IPS-18a (cell line): ENCODE results near the gene AWAT1.
"Not testable (repeated sequence)": the region's sequence is repeated elsewhere in the genome, so short reads cannot be mapped to it uniquely, and the experiment has no call there.

Source experiments
- H3K27ac ChIP-seq: one replicate; pipeline ENCODE4 v1.5.1; 2013; ENCODE audit warnings: low read length
- H3K27me3 ChIP-seq: one replicate; pipeline ENCODE4 v1.6.1; 2013; ENCODE audit warnings: mild to moderate bottlenecking, low read length; ENCODE audit not compliant: control insufficient read depth, insufficient read depth
- H3K36me3 ChIP-seq: one replicate; pipeline ENCODE4 v1.6.1; 2013; ENCODE audit warnings: low read depth, low read length; ENCODE audit not compliant: control insufficient read depth
- H3K4me1 ChIP-seq: one replicate; pipeline ENCODE4 v1.6.1; 2013; ENCODE audit warnings: low read depth, low read length; ENCODE audit not compliant: control insufficient read depth
- H3K4me3 ChIP-seq: one replicate; pipeline ENCODE4 v1.5.1; 2013; ENCODE audit warnings: low read length
- H3K9ac ChIP-seq: one replicate; pipeline ENCODE4 v1.6.1; 2013; ENCODE audit warnings: mild to moderate bottlenecking, low read length, moderate library complexity
- H3K9me3 ChIP-seq: one replicate; pipeline ENCODE4 v1.6.1; 2013; ENCODE audit warnings: low read depth, low read length; ENCODE audit not compliant: control insufficient read depth

The AWAT1 gene

GRCh38 chrX:70243601-70244000 lies 9.1 kb downstream of the AWAT1 start:
- H3K4me1 ChIP-seq, H3K27me3 ChIP-seq, H3K27ac ChIP-seq, H3K4me3 ChIP-seq, H3K36me3 ChIP-seq, H3K9ac ChIP-seq, H3K9me3 ChIP-seq: not testable (repeated sequence)

- no peak overlapping the region for H3K27ac ChIP-seq
- no peak overlapping the region for H3K4me3 ChIP-seq
- H3K27me3 ChIP-seq: no peaks in the 10 kb centered on the region
- no peaks in the 10 kb centered on the region for H3K9me3 ChIP-seq
- H3K9ac ChIP-seq: no peak overlapping the region
- H3K36me3 ChIP-seq: no peaks in the 10 kb centered on the region
- H3K4me1 ChIP-seq: peaks cover 2% of the 10 kb centered on the region
Measured at GRCh38 chrX:70244881-70245280, 10.4 kb downstream of the AWAT1 start.

GRCh38 chrX:70247252-70247651 lies 12.8 kb downstream of the AWAT1 start:
- peaks cover 2% of the 10 kb centered on the region for H3K4me1 ChIP-seq
- H3K27ac ChIP-seq: no peak overlapping the region
- H3K27me3 ChIP-seq: no peaks in the 10 kb centered on the region
- H3K9me3 ChIP-seq: no peaks in the 10 kb centered on the region
- no peak overlapping the region for H3K9ac ChIP-seq
- no peak overlapping the region for H3K4me3 ChIP-seq
- no peaks in the 10 kb centered on the region for H3K36me3 ChIP-seq

GRCh38 chrX:70252491-70252890 lies 18.0 kb downstream of the AWAT1 start:
- Histone ChIP-seq H3K27ac (no peak overlapping the region), H3K4me1 (no peaks in the 10 kb centered on the region), H3K9ac (no peak overlapping the region), H3K27me3 (no peaks in the 10 kb centered on the region), H3K36me3 (no peaks in the 10 kb centered on the region), H3K9me3 (peaks cover 9% of the 10 kb centered on the region), H3K4me3 (no peak overlapping the region)

- H3K9me3 ChIP-seq: peaks cover 9% of the 10 kb centered on the region
- H3K27me3 ChIP-seq: no peaks in the 10 kb centered on the region
- H3K9ac ChIP-seq: no peak overlapping the region
Measured at GRCh38 chrX:70253377-70254062, 19.1 kb downstream of the AWAT1 start.

GRCh38 chrX:70254063-70254400 lies 19.6 kb downstream of the AWAT1 start:
- no peak overlapping the region for H3K4me3 ChIP-seq
- H3K27me3 ChIP-seq: no peaks in the 10 kb centered on the region
- H3K9ac ChIP-seq: no peak overlapping the region
- no peaks in the 10 kb centered on the region for H3K4me1 ChIP-seq
- H3K36me3 ChIP-seq: no peaks in the 10 kb centered on the region
- no peak overlapping the region for H3K27ac ChIP-seq
- H3K9me3 ChIP-seq: peaks cover 9% of the 10 kb centered on the region

More at GRCh38 chrX:70253377-70254062, 19.1 kb downstream of the AWAT1 start:
- H3K4me3 ChIP-seq: no peak overlapping the region
- no peaks in the 10 kb centered on the region for H3K4me1 ChIP-seq
- H3K27ac ChIP-seq: no peak overlapping the region
- H3K36me3 ChIP-seq: no peaks in the 10 kb centered on the region

GRCh38 chrX:70254909-70255308 lies 20.5 kb downstream of the AWAT1 start:
- no peak overlapping the region for H3K4me3 ChIP-seq
- H3K4me1 ChIP-seq: no peaks in the 10 kb centered on the region
- no peak overlapping the region for H3K9ac ChIP-seq
- H3K36me3 ChIP-seq: no peaks in the 10 kb centered on the region
- H3K27me3 ChIP-seq: no peaks in the 10 kb centered on the region
- H3K9me3 ChIP-seq: peaks cover 9% of the 10 kb centered on the region
- no peak overlapping the region for H3K27ac ChIP-seq

- Histone ChIP-seq H3K27ac (no peak overlapping the region), H3K9ac (no peak overlapping the region), H3K27me3 (no peaks in the 10 kb centered on the region), H3K4me3 (no peak overlapping the region), H3K9me3 (peaks cover 9% of the 10 kb centered on the region), H3K36me3 (no peaks in the 10 kb centered on the region), H3K4me1 (no peaks in the 10 kb centered on the region)
Measured at GRCh38 chrX:70255452-70255851, 21.0 kb downstream of the AWAT1 start.

- Histone ChIP-seq H3K27me3 (no peaks in the 10 kb centered on the region), H3K9me3 (peaks cover 14% of the 10 kb centered on the region), H3K36me3 (no peaks in the 10 kb centered on the region), H3K27ac (no peak overlapping the region), H3K4me1 (no peaks in the 10 kb centered on the region), H3K9ac (no peak overlapping the region), H3K4me3 (no peak overlapping the region)
Measured at GRCh38 chrX:70257423-70258288, 23.2 kb downstream of the AWAT1 start.

- Histone ChIP-seq H3K4me3 (no peak within 1 kb of the TSS), H3K27ac (no peak within 1 kb of the TSS), H3K27me3 (no peaks in the 10 kb centered on the region), H3K4me1 (no peaks in the 10 kb centered on the region), H3K36me3 (no peaks in the 10 kb centered on the region), H3K9ac (no peak within 1 kb of the TSS), H3K9me3 (peaks cover 5% of the 10 kb centered on the region)
Measured at GRCh38 chrX:70260104-70260503, 25.6 kb downstream of the AWAT1 start, which contains the start of gene P2RY4. TSS of gene P2RY4 (minus strand) at chrX:70260204. CDS start at chrX:70259624, 580 bp downstream.

- Histone ChIP-seq H3K4me1 (no peaks in the 10 kb centered on the region), H3K27me3 (no peaks in the 10 kb centered on the region), H3K36me3 (no peaks in the 10 kb centered on the region), H3K4me3 (no peak overlapping the region), H3K9me3 (peaks cover 9% of the 10 kb centered on the region), H3K27ac (no peak overlapping the region), H3K9ac (no peak overlapping the region)
Measured at GRCh38 chrX:70262952-70263567, 28.6 kb downstream of the AWAT1 start.
